ENCODE data around the gene SYNRG.
A peak's percentile ranks its signal among the peaks of the same experiment; 100 is the strongest.

The SYNRG gene

GRCh38 chr17:37502009-37502936 lies 106.9 kb downstream of the SYNRG start:
- DNase-seq: no peak

DNA sequence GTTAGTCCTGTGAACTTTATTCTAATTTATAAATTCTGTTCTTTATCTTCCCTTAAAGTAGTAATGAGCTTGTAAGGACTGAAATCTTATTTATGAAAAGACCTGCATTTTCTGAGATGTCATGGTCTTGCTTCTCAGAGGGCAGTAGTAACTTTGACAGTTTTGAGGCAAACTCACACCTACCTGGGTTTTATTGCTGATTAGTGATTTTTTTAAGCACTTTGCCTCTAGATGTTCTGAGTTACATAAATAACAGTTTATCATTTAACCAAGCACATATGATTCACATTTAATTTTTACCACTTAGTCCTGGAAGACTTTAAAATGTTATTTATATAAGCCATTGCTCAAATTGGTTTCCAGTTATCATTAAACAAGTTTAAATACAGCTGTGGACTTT lies 108.8 kb downstream of the SYNRG start:
- no peak for DNase-seq

GRCh38 chr17:37494971-37495370 lies 114.2 kb downstream of the SYNRG start:
- DNase-seq: no peak

DNA sequence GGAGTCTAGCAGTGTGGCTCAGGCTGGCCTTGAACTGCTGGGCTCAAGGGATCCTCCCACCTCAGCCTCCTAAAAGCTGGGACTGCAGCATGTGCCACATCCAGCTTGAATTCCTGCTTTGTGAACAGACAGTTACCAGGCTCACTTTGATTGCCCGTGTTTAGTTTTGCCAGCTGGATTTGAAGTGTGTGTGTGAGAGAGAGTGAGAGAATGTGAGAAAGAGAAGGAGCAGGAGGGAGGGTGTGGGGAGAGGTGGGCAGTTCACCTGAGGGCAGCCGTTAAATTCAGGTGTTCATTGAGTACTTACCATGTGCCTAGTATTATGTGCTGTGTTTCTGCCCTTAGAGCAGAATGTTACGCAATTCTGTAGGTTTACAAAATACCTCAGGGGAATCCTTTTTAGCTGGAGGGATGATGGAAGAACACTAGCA lies 114.8 kb downstream of the SYNRG start:
- no peak for DNase-seq

- no peak for DNase-seq
These were observed 115.8 kb downstream of the SYNRG start for GRCh38 chr17:37493249-37494027.

- no peak for DNase-seq
These were observed 117.1 kb downstream of the SYNRG start for GRCh38 chr17:37492167-37492566.

GRCh38 chr17:37490638-37491614 lies 118.3 kb downstream of the SYNRG start:
- DNase-seq: no peak

DNA sequence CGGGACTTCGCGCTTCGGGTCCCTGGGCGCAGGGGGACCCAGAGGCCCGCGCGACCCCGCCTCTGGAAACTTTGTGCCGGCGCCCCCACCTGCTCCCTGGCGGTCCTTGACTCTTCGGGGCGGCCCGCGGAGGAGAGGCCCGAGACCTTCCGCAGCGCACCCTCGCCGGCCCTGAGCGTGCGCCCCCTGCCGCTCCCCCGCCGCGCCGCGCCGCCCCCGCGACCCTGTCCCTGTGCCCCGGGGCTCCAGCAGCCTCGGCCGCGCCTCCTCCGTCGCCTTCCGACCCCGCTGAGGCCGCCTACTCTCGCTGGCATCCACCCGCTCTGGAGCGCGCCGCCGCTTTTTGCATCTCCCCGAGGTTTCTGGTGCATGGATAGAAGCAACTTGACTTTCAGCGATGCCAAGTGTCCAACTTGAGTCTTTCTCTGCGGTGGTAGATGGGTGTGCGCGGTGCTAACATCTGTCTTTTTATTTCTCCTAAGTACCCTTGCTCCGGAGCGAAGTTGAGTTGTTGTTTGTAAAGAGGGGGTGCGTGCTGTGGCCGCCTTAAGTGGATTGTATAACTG lies 119.1 kb downstream of the SYNRG start:
- peak; percentile 78 for DNase-seq

- peak; percentile 87 for DNase-seq
These were observed 119.8 kb downstream of the SYNRG start, which contains the start of gene DUSP14 for GRCh38 chr17:37489197-37490001. TSS of gene DUSP14 (plus strand) at chr17:37489891. CDS start at chr17:37512273, 22,382 bp downstream.

DNA sequence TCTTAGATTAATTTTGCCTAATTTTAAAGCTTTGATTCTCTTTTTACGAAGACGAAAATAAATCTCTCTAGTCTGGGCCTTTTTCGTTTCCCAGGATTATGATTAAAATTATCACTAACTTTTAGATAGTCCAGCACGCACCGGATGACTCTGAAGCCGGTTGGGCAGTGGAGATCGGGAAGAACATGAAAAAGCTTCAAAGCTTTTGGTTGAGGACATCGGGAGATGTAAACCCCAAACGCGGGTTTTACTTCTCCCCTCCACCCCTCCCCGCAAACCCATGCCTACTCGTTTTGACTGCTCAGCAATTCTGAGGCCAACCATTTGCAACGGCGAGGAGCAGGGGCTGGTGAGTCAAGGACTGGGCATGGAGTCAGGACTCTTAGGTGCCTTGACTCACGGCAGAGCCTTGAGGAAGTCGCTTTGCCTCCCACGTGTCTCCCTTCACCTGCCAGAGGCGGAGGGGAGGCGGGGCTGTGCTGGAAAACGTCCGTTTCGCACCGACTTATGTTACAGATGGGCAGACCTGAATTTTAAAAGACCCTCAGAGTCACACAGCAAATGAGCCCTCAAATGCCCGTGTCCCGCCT lies 120.5 kb downstream of the SYNRG start:
- peak; percentile 67 for DNase-seq

DNA sequence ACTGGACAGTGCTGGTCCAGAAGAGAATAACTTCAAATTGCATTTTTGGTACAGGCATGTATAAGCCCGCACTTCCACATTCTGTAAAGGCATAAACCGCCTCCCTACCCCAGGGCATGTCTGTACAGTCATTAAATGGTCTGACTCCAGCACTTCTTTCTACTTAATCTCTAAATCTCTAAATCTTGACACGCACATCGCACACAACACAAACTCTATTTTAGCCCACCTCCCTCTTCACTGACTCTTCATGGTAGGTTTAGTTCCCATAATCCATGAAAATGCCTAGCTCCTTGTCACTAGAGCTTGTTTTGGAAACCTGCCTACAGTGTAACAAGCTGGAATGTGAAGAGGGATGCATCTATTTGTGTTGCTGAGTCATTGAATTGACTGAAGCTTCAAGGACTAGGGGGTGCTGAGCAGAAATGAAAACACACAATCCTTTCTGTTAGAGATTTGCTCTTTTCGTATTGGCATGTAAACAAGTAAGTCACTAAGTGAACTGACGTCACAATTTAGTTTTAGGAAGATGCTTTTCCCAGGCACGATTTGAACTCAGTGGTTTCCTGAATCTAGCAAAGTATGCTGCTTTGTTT lies 121.1 kb downstream of the SYNRG start:
- no peak for DNase-seq

- DNase-seq: no peak
These were observed 123.2 kb downstream of the SYNRG start for GRCh38 chr17:37485938-37486570.

DNA sequence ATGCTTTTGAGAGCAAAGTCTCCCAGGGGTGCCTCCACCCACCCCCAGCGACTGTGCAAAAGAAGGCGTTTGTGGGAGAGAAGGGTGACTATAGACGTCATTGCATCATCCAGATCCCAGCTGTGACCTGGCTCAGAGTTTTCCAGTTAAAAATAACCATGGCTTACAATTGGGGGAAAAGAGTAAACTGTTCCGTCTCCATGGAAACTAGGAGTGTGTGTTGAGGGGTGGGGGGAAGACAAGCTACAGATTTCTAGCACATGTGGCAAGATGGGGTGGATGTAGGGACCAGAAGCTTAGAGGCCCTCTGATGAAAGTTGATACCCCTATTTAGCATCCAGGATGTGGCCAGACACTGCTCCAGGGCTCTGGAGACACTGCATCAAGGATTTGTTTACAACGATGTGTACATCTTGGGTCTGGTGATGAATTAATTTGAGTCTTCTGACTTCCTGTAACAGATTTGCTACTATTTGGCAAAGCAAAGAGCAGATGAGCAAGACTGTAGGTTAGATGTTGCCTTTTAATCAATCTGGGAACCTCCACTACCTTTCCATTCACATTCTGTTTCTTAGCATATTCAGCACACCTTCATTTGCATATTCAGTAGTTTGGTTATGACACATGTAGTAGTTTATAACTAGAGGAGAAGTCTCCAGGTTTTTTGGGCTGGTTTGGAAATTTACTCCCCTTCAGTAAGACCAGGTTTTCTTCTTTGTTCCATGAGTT lies 125.7 kb downstream of the SYNRG start:
- DNase-seq: no peak

DNA sequence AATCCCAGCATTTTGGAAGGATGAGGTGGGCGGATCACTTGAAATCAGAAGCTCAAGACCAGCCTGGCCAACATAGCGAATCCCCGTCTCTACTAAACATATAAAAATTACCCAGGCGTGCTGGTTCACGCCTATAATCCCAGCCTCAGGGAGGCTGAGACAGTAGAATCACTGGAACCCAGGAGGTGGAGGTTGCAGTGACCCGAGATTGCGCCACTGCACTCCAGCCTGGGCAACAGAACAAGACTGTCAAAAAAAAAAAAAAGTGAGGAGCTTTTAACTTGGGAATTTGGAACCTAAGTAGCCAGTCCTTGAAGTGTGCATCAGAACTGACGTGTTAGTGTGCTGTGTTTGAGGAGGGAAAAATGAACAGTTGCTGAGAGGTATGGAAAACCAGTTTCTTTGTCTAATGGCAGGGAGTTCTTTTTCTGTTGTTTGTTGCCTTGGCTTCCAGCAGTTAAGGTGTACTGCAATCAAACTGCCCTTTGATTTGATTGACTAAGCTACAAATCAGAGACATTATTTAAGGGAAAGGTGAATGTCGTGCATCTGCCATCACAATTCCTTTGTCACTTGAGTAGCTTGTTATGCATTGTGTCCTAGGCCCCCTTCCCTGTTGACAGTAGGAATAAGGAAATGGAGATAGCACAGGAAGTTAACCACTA lies 128.1 kb downstream of the SYNRG start:
- DNase-seq: no peak

DNA sequence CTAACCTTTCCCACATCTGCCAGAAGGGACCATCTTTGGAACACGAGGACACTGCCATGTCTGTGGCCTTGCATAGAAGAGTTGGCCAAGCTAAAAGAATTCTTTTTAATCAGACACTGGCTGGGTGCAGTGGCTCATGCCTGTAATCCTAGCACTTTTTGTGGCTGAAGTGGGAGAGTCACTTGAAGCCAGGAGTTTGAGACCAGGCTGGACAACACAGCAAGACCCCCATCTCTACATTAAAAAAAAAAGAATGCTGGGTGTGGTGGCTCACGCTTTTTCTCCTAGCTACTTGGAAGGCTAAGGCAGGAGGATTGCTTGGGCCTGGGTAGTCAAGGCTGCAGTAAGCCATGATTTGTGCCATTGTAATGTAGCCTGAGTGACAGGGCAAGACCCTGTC lies 128.8 kb downstream of the SYNRG start:
- DNase-seq: no peak

DNA sequence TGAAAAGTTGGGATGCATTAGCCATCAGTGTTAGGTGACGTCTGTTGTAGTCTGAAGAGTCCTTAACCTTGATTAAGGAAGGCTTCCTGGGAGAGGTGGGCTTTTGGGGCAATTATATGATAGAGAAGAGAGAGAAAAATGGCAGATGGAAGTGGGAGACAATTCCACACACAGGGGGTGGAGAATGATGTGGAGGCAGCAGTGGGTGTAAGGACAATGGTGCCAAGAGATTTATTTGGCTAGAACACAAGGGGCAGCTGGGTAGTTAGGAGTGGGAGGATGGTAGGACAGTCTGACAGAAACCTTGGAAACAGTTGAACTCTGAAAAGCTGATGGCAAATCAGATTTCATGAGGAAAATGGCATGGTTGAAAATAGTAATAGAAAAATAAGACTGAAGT lies 130.2 kb downstream of the SYNRG start:
- no peak for DNase-seq

DNA sequence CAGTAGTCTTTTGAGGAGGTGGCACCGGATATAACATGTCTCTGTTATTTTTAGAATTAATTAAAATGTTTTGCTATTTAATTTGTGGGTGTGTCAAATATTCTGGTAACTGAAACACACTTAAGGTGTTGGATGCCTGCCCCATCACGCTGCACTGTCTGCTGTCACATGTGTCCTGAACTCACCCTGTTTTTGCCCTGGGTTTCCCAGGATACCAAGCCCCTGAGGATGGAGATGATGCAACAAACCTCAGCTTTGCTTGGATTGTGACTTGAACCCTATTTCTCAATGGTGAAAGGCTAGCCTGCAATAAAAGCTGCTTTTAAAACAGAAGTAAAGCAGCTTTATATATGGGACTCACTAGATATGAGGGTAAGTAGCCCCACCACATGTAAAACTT lies 131.0 kb downstream of the SYNRG start:
- no peak for DNase-seq

DNA sequence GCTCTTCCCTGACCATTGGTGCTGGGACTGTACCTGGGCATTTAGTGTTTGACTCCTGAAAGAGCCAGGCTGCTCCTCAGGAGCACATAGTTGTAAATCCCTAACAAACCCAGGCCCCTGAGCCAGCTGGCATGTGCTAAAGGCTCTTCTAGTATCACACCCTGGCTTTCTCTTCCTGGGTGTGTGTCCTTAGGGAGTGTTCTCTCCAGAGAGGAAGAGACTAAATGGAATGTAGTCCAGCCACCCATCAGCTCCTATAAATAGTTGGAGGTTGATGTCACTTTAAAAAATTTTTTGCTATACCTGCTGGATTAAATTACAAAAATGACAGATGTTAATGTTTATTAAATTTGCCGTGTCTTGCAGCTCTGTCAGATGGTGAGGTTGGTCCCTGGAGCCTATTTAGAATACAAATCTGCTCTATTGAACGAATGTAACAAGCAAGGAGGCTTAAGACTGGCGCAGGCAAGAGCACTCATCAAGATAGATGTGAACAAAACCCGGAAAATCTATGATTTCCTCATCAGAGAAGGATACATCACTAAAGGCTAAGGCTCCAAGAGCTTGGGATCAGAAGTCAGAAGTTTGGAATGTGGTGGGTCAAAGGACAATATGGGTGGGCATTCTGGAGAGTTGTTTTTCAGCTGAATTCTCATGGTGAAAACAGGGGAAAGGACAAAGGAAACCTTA lies 132.6 kb downstream of the SYNRG start:
- DNase-seq: no peak

Measured in activated T-cell treated with anti-CD3 and anti-CD28 coated beads, Interleukin-2, amount 50 U/mL, for 1 hour (primary cell).